ENCODE data around the gene EPOP.
"Not testable (repeated sequence)": the region's sequence is repeated elsewhere in the genome, so short reads cannot be mapped to it uniquely, and the experiment has no call there.

The EPOP gene

DNA sequence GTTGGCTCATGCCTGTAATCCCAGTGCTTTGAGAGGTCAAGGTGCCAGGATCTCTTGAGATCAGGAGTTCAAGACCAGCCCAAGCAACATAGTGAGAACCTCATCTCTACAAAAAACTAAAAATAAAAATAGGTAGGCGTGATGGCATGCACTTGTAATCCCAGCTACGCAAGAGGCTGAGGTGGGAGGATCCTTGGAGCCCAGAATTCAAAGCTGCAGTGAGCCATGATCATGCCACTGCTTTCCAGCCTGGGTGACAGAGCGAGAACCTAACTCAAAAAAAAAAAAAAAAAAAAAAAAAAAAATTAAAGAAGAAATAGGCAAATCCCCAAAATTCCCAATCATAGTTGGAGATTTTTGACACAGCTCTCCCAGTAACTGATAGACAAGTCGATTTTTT is 36.8 kb downstream of the EPOP start:
- no peak for DNase-seq

DNA sequence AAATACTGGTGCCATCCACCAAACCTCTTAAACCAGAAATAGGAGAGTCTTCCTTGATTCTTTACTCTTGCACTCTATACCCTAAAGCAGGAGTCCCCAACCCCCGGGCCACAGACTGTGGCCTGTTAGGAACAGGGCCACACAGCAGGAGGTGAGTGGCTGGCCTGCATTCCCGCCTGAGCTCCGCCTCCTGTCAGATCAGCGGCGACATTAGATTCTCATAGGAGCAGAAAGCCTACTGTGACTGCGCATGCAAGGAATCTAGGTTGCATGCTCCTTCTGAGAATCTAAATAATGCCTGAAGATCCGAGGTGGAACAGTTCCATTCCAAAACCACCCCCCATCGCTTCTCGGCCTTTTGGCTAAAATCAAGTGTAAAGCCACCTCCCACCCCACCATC is 38.7 kb downstream of the EPOP start:
- DNase-seq, result no peak

DNA sequence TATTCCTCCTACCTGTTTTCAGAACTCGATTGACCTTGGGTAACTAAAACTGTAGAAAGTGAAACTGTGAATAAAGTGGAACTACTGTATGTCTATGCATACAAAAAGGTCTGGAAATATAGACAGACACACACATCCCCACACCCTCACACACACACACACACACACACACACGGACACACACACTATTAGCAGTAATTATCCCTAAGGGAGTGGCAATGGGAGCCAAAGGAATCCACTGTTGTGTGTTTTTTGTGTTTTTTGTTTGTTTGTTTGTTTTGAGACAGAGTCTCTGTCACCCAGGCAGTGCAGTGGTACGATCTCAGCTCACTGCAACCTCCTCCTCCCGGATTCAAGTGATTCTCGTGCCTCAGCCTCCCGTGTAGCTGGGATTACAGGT is 42.4 kb downstream of the EPOP start:
- no peak for DNase-seq

DNA sequence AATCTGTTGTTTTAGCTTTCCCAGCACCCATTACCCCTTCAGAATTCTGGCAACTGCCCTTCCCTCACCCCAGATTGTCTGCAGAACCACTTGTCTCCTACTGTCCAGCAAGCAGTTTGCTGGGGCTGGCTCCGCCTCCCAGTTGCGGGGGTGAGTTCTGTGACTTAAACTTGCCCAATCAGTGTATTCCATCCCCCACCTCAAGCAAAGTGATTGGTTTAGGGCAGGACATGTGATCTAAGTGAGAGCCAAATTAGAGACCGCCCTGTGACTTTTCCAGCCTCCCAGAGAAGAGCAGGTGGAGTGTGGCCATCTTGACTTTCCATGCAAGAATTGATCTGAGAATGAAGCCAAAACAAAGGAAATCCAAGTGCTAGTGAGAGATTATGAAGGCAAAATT is 46.3 kb downstream of the EPOP start:
- no peak for DNase-seq

DNA sequence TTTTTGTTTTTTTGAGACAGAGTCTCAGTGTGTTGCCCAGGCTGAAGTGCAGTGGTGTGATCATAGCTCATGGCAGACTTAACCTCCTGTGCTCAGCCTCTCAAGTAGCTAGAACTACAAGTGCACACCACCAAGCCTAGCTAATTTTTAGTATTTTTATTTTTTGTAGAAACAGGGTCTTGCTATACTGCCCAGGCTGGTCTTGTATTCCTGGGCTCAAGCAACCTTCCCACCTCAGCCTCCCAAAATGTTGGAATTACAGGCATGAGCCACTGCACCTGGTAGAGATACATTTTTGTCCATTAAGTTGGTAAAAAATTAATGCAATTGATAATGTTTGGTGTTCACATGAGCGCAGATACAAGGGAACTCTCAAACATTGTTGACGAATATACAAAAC is 46.8 kb downstream of the EPOP start:
- no peak for DNase-seq

DNA sequence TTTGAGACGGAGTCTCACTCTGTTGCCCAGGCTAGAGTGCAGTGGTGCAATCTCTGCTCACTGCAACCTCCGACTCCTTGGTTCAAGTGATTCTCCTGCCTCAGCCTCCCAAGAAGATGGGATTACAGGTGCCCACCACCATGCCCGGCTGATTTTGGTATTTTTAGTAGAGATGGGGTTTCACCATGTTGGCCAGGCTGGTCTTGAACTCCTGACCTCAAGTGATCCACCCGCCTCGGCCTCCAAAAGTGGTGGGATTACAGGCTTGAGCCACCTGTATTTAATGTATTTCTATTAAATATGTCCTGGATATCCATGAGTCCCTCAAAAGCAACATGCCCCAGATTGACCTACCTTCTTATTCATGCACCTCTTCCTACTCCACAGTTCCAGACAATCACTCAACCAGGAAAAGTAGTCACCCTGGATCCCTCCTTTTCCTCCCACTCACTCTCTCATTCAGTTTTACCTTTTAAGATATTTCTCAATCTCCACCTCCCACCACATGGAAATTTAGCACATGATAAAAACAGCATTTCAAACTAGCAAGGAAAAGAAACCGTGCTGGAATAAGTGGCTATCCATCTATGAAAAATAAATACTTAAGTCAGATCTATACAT is 48.0 kb downstream of the EPOP start:
- not testable (repeated sequence) for DNase-seq

DNA sequence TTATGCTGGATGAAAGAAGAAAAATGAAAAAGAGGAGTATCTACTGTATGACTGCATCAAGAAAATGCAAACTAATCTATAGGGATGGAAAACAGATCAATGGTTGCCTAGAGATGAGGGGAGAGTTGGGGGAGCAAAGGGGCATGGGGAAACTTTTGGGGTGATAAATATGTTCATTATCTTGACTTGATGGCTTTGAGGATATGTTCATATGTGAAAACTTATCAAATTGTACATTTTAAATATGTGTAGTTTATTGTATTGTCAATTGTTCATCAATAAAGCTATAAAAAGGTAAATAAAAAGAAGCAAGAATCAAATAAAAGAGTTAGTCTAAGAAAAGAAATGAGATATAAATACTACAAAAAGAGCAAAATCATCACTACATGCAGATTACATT is 49.3 kb downstream of the EPOP start:
- no peak for DNase-seq

DNA sequence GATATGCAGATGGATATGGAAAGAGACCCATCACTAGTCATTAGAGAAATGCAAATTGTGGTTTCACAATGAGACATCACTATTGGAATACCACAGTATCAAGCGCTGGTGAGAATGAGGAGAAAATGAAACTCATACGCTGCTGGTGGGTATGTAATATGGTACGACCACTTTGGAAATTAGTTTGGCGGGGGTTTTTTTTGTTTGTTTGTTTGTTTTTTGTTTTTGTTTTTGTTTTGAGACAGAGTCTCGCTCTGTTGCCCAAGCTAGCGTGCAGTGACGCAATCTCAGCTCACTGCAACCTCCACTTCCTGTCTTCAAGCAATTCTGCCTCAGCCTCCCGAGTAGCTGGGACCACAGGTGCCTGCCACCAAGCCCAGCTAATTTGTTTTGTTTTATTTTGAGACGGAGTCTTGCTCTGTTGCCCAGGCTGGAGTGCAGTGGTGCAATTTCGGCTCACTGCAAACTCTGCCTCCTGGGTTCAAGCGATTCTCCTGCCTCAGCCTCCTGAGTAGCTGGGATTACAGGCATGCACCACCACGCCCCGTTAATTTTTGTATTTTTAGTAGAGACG is 49.9 kb downstream of the EPOP start:
- not testable (repeated sequence) for DNase-seq

All from NCI-H1930 (cell line).